ENCODE results near the gene DRC3.
"Not testable (repeated sequence)": the region's sequence is repeated elsewhere in the genome, so short reads cannot be mapped to it uniquely, and the experiment has no call there.

DRC3 gene, protein sequence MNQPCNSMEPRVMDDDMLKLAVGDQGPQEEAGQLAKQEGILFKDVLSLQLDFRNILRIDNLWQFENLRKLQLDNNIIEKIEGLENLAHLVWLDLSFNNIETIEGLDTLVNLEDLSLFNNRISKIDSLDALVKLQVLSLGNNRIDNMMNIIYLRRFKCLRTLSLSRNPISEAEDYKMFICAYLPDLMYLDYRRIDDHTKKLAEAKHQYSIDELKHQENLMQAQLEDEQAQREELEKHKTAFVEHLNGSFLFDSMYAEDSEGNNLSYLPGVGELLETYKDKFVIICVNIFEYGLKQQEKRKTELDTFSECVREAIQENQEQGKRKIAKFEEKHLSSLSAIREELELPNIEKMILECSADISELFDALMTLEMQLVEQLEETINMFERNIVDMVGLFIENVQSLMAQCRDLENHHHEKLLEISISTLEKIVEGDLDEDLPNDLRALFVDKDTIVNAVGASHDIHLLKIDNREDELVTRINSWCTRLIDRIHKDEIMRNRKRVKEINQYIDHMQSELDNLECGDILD

DNA sequence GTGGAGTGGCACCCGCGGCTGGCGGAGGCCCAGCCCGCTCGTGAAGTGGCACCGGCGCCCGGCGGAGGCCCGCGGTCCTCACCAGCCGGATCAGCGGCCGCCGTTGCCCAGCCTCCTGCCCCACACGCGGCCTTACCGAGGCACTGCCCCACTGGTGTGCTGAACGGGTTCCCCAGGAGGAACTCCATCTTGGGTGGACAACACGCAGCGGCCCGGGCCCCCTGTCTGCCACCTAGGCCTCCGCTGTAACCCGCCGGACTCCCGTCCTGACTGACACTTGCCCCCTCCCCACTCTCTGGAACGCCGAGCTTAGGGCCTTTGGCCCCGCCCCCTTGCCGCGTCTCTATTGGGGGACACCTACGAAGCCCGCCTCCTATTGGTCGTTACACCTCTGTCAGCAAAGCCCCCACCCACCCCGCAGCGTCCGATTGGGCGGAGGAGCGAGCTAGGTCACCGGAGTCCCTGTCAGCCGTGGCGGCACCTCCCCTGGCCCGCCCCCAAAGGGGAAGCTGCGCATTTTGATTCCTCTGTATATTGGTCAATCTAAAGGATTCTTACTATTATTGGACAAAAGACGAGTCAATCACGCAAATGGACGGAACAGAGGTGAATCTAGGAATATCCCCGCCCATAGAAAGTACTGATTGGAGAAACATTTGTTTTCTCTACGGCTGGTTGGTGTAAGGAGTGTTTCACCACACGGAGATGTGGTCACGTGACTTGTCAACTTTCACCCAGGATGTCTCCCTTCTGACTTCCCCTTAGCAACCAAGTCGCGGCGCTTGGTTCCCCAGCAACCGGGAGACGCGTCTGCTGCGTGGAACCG is at the start of gene DRC3, which contains the start of gene TOM1L2:
Gene DRC3 (plus strand): TSS at position 737 of the 826 bp plus-strand sequence. CDS start 4,737 bp downstream, outside the sequence.
Gene TOM1L2 (minus strand): TSS at position 275 of the 826 bp plus-strand sequence. CDS start 87 bp downstream, at position 188.
- peak; percentile 93 for DNase-seq (ENCODE audit: low spot score)

DNA sequence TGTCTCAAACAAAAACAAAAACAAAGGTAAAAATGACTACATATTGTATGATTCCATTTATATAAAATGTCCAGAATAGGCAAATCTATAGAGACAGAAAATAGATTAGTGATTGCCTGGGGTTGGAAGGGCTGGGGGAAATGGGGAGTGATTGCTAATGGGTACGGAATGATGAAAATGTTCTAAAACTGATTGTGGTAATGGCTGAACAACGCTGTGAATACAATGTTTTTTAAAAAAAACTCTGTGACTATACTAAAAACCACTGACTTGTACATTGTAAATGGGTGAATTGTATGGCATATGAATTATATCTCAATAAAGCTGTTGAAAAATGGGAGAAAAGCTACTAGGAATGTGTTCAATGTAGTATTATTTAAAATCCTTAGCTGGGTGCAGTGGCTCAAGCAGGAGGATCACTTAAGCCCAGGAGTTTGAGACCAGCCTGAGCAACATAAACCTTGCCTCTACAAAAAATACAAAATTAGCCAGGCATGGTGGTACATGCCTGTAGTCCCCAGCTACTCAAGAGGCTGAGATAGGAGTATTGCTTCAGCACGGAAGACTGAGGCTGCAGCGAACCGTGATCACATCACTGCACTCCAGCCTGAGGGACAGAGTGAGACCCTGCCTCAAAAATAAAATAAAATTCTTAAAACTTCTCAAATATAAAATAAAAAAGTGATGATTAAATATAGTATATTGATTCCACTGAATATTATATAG is 48.4 kb upstream of the DRC3 start:
- DNase-seq (ENCODE audit: low spot score) = no peak

DNA sequence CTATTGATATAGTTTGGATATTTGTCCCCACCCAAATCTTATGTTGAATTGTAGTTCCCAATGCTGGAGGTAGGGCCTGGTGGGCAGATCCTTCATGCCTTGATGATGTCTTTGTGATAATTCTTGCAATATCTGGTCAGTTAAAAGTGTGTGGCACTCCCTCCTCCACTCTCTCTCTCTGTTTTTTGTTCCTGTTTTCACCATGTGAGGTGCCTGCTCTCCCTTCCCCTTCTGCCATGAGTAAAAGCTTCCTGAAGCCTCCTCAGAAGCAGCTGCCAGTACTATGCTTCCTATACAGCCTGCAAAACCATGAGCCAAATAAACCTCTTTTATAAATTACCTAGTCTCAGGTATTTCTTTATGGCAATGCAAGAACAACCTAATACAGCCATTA is 47.8 kb upstream of the DRC3 start:
- DNase-seq (ENCODE audit: low spot score) = no peak

DNA sequence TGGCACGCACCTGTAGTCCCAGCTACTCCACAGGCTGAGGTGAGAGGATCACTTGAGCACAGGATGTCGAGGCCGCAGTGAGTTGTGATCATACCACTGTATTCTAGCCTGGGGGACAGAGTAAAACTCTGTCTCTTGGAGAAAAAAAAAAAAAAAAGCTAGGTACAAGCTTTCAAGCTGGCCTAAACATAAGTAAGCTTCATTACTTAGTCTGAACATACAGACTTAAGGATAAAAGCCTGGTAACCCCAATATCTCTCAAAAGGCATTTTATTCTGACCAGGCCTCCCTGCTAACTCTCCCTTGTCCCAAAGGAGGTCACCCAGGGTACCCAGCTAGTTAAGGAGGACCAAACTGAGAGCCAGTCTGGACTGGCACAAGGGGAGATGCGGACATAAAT is 46.6 kb upstream of the DRC3 start:
- no peak for DNase-seq (ENCODE audit: low spot score)

DNA sequence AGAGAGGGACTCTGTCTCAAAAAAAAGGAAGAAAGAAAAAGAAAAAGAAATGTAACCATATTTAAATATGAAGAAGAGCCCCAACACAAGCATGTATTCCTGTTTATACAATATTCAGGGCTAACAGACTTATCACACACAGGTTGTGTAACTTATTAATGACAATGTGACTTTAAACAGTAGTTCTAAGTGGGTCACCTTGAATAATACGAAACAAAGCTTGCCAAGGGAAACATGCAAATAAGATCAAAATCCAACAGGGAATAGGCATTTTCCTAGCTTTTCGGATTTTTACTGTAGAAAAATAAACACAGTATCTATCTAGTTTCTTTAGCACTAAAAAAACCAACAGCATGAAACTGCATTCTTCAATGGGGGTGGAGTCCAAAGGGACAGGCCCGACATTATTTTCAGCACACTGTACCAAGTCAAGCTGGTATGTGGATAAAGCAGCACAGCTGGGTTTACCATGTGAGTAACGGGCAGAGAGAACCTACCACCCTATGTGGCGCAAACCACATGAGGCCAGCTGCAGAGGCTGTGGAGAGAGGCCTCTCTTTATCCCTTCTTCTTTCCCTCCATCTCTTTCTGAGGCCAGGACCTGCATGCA is 45.7 kb upstream of the DRC3 start:
- DNase-seq (ENCODE audit: low spot score) = no peak

DNA sequence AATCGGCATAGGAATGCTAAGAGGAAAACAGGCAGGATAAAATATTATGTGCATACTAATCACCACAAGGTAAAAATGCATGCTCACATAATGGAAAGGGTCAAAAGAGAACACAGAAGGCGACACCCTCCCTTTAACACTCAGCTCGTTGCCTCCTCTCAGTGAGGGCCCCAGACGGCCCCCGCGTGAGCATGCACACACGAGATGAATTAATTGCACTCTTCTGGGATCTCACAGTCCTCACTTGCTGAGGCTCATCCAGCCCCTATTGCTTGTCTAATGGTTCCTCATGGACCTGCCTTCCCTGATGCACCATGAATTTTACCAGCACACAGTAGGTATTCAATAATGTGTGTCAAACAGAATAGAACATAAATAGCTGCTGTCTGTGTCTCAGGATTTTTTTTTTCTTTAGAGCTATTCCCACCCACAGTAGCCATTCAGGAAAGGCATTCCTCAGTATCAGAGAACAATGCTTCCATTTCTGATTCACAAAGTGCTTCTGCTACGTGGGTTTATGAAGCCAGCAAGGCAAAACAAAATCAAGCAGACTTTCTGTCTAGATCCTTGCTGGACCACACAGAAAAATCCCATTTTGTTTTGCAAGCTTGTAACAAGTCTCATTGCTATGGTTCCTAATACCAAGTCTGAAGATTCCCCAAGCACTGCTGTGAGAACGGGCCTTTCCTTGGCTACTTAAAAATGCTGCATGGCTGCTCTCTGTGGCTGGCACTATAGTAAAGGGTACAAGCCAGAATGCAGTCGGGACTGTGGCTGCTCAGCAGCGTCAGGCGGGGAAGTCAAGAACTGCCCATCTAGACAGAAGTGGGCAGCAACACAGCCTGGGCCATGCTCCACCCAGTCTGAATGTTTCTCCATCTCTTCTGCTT is 44.0 kb upstream of the DRC3 start:
- no peak for DNase-seq (ENCODE audit: low spot score)

DNA sequence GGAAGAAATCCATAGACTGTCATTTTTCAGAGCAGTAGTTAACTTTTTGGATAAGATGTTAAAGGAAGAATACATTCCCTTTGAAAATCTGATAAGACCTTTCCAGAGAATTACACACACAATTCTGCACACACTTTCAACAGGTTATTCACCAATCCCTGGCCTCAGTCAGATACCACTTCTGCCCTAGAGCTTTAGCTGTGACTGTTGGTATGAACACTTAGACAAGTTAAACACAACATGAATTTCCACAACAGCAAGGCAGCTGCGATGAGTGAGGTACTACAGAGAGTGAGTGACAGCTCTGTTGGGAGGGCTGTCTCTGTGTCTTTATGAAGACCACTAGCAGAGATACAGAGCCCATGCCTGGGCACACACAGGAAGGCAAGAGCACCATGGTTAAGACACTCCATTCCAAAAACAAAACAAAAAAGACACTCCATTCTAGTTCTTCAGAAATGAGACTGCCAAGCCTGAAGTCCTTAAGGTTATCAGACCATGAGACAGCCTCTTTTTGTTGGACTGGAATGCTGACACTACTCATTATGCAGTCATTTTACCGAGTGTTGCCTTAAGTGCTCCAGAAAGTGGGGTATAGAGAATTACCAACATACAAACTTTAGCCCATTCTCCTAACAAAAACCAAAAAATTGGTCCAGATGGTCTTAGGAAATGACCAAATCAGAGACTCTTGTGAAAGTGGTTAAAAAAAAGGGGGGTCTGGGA is 42.8 kb upstream of the DRC3 start:
- no peak for DNase-seq (ENCODE audit: low spot score)

DNA sequence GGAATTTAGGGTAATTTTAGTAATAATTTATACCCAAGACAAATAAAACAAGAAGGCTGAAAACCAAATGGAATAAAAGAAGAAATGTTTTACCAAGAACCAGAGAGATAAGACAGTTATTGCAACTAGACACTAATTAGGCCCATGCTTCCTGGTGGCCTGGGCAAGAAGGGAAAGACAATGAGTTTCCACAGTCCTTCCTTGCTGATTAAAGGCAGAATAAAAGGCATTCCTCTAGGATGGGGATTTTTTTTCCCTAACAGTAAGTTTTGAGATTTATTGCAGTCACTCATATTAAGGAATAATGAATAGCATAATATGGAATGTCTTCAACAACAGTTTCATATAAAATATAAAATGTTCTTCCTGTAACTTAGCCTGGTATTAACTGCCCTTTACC is 42.0 kb upstream of the DRC3 start:
- no peak for DNase-seq (ENCODE audit: low spot score)

DNA sequence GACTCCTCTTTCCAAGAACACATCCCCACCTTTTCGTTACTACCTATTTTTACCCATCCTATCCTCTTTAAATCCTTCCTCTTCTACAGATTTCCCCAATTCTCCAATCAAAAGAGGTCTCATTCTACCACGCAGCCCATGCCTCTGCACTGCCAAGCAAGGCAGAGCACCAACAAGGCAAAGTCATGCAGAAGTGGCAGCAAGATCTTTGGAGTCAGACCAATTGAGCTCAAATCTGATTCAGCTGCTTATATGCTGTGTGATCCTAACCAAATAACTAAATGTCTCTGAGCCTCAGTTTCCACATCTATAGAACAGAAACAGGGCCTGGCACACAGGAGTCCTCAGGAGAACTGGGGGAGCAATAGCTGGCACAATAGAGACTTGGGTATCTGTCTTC is 41.5 kb upstream of the DRC3 start:
- DNase-seq (ENCODE audit: low spot score) = no peak

DNA sequence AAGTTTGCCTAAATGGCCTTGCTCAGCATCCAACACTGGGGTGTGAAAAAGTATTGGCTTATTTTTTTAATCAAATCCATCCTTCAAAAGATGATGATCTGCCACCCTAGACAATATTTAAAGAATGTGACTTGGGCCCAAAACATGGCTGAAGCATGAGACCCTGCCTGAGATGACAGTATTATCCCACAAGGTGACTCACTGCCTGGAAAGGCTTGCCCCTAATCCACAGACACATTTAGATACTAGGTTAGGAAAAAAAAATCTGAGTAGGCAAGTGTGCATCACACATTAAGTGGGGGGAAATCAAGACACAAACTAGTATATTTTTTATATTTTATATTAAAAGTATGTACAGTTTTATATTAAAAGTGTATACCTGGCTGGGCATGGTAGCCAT is 38.9 kb upstream of the DRC3 start:
- no peak for DNase-seq (ENCODE audit: low spot score)

DNA sequence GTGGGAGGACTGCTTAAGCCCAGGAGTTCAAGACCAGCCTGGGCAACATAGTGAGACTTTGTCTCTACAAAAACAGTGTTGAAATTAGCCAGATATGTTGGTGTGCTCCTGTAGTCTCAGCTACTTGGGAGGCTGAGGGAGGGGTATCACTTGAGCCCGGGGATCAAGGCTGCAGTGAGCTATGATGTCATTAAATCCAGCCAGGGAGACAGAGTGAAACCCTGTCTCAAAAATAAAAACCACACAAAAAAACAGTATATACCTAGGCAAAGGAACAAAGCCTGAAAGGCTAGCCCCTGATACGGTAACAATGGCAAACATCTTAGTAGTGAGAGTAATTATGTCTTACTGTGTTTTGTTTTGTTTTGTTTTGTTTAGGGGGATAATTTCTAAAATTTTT is 38.4 kb upstream of the DRC3 start:
- DNase-seq (ENCODE audit: low spot score) = no peak

DNA sequence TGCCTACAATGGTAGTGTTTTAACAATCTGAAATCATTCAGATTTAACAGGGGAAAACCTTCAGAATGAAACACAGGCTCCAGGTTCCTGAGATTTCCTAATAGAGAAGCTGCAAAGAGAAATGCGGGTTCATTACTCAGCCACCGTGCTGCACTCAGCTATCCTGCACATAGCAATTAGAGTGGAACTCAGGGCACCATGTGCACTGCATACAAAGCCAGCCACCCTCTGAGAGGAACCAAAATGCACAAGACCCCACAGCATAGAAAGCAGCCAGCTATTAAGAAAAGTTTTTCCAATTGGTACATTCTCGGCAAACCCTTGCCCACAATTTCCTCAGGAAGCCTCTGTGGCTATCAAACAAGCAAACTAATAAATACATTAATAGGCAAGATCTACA is 37.9 kb upstream of the DRC3 start:
- no peak for DNase-seq (ENCODE audit: low spot score)

DNA sequence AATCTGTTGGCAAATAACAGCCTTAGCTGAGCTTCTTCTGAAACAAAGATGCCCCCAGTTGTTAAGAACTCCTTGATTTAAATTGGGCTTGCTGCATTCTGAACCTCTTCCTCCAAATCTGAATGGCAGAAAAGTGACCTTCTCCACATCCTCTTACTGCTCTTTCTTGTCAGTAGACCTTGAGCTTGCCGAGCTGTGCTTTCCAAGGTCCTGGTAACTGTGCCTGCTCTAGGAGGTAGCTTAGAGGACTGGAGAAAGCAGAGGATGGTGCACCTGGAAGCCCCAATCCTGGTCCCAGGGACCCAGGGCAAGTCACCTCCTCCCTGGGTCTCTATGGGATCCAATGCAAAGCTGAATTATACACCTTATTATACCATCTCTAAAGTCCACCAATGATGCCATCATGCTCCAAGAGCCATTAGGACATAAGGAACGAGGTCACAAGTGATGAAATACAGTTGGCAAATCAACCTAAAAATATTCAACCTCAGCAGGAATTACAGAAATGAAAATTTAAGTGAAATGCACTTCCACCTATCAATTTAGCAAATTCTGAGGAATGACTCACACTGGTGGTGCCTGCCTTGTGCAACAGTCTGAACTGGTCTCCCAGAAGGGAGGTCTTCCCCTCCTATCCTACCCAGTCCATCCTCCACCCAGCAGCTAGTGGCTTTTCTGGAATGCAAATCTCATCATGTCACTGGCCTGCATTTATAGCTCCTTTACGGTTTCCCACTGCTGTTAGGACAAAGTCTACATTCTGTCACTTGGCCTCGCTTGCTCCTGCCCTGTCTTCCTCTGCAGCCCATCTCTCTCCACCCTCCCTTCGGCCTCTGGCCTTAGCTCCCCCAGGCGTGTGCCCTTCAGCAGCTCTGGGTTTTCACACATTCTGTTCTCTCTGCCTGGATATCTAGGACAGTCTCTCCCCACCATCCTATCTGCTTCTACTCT is 37.1 kb upstream of the DRC3 start:
- DNase-seq (ENCODE audit: low spot score) = no peak

DNA sequence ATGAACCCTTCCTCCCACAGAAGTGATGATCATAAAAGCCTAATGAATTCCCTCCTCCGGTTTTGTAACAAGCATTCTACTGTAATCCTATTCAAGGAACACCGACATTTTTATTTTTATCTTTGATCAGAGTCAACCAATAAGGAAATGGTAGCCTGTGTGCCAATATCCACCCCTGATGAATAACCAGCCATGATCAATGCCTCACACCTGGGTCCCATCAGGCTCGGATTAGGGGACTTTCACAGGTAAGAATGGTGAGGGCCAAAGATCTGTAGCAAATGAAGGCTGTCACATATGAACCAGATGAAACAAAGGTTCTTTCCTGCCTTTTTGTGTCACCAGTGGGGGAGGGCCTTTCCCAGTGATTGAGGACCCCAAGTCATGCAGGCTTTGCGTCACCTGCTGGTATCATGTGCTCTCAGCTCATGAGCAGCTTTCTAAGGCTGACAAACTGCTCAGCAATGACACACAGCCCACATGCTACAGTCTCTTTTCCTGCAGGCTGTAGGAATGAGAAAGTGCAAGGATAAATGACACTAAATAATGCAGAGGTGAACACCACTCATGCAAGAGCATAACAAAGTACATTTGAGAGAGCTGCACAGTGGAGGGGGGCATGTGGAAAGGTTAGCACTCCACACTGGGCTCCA is 35.3 kb upstream of the DRC3 start:
- no peak for DNase-seq (ENCODE audit: low spot score)

DNA sequence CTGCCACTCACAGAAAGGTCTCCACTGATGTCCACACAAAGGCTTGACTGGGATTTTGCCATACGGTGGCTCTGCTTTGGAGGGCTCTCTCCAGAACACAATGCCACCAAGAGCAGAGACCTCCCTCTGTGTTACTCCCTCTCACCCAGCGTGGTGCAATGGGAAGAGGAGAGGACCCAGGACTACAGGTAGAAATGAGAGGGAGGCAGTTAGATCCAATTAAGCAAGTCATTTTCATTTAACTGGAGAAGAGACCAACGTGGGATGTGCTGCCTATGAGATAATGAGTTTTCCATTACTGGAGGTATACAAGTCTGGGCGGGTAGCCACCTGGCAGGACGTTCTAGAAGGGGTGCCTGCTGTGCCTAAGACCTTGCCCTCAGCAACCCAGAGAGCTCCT is 34.7 kb upstream of the DRC3 start:
- no peak for DNase-seq (ENCODE audit: low spot score)

DNA sequence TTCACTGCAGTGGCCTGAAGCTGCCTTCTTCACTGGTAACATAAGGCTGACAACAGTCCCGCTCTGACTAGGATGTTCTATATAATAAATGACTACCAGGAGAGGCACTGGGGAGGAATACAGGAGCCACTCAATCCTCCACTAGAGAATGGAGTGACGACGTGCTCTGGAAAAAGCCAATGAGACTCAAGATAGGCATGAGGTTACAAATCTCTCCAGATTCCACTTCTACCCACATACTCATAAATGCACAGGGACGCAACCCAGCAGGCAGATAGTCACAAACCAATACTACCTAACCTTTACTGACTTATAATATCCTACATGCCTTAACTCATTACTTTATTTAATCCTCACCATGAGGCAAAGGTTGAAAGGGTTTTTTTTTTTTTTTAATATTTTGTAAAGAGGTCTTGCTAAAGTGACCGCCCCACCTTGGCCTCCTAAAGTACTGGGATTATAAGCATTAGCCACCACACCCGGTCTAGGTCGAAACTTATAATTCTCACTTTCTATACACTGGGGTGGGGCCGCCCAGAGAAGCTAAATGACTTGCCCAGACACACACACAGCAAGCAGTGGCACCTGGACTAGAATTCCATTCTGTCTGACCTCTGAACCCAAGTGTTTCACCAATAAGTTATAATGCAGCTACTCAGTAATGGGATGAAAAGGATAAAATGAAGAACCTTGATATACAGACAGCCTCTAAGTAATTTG is 34.1 kb upstream of the DRC3 start:
- DNase-seq (ENCODE audit: low spot score) = no peak

DNA sequence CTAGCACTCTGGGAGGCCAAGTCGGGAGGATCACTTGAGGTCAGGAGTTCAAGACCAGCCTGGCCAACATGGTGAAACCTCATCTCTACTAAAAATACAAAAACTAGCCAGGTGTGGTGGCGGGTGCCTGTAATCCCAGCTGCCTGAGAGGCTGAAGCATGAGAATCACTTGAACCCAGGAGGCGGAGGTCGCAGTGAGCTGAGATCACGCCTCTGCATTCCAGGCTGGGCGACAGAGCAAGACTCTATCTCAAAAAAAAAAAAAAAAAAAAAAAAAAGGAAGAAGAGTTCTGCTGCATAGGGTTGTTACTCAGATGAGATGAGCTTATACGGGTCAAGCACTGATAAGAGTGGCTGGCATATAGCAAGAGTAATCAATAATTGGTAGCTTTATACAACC is 32.7 kb upstream of the DRC3 start:
- DNase-seq (ENCODE audit: low spot score) = not testable (repeated sequence)

DNA sequence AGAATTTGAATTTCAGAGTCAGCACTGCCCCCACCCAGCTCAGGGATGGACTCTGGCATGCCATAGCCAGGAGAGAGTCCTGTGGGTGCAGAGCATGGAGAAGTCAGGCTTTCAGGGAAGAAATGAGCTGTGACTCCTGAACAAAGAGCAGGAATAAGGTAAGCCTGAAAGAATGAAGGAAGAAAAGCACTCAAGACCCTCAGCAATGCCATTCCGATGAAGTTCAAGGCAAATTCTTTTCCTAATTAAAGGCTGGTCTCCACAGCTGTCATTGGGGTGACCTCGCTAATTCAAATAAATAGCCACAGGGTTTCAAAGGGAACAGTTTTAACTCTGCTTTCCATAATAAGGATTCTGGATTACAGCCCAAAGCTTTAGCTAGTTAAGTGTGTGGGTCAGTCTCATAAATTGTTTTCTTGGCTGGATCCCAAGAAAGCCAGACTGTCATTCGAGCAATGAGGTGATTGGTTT is 32.2 kb upstream of the DRC3 start:
- DNase-seq (ENCODE audit: low spot score) = no peak

All from D341Med (cell line).